ENCODE measurements around the gene HSDL2. TPM values are rescaled to one million over a fixed set of nuclear protein-coding genes. Genes with fewer than 3 reads are reported as not detected.
"Not testable (repeated sequence)": the region's sequence is repeated elsewhere in the genome, so short reads cannot be mapped to it uniquely, and the experiment has no call there.

Gene HSDL2
- total RNA-seq, 1 donor from 2014 or later = 40.7 TPM

GRCh38 chr9:112501287-112501686 is 121.4 kb downstream of the HSDL2 start:
- Histone ChIP-seq H3K9ac (ENCODE audit: low read depth in 1 of 3, low read length in 3 of 3) (no peak overlapping the region), H3K27me3 (ENCODE audit: control insufficient read depth in 3 of 3, insufficient read depth in 3 of 3, low read length in 3 of 3) (no peaks in the 10 kb centered on the region), H3K27ac (ENCODE audit: low read depth, low read length) (no peak overlapping the region), H3K36me3 (ENCODE audit: control insufficient read depth in 3 of 3, insufficient read depth in 3 of 3, low read length in 3 of 3) (no peaks in the 10 kb centered on the region), H3K4me1 (ENCODE audit: control insufficient read depth in 3 of 3, insufficient read depth in 3 of 3, low read length in 3 of 3) (no peaks in the 10 kb centered on the region), H3K9me3 (ENCODE audit: control insufficient read depth in 3 of 3, low read length in 3 of 3) (no peaks in the 10 kb centered on the region), H3K4me3 (ENCODE audit: low read length in 3 of 3) (no peak overlapping the region)

- H3K27me3 ChIP-seq (ENCODE audit: control insufficient read depth in 3 of 3, insufficient read depth in 3 of 3, low read length in 3 of 3) = no peaks in the 10 kb centered on the region
- H3K27ac ChIP-seq (ENCODE audit: low read depth, low read length) = no peak overlapping the region
- no peaks in the 10 kb centered on the region for H3K4me1 ChIP-seq (ENCODE audit: control insufficient read depth in 3 of 3, insufficient read depth in 3 of 3, low read length in 3 of 3)
- no peaks in the 10 kb centered on the region for H3K9me3 ChIP-seq (ENCODE audit: control insufficient read depth in 3 of 3, low read length in 3 of 3)
- H3K36me3 ChIP-seq (ENCODE audit: control insufficient read depth in 3 of 3, insufficient read depth in 3 of 3, low read length in 3 of 3) = no peaks in the 10 kb centered on the region
- H3K4me3 ChIP-seq (ENCODE audit: low read length in 3 of 3) = no peak overlapping the region
- H3K9ac ChIP-seq (ENCODE audit: low read depth in 1 of 3, low read length in 3 of 3) = no peak overlapping the region
Measured at GRCh38 chr9:112502175-112502946, 122.5 kb downstream of the HSDL2 start.

GRCh38 chr9:112503170-112503569 is 123.3 kb downstream of the HSDL2 start:
- no peaks in the 10 kb centered on the region for H3K9me3 ChIP-seq (ENCODE audit: control insufficient read depth in 3 of 3, low read length in 3 of 3)
- H3K4me1 ChIP-seq (ENCODE audit: control insufficient read depth in 3 of 3, insufficient read depth in 3 of 3, low read length in 3 of 3) = no peaks in the 10 kb centered on the region
- H3K27ac ChIP-seq (ENCODE audit: low read depth, low read length) = no peak overlapping the region
- no peak overlapping the region for H3K9ac ChIP-seq (ENCODE audit: low read depth in 1 of 3, low read length in 3 of 3)
- no peak overlapping the region for H3K4me3 ChIP-seq (ENCODE audit: low read length in 3 of 3)
- no peaks in the 10 kb centered on the region for H3K27me3 ChIP-seq (ENCODE audit: control insufficient read depth in 3 of 3, insufficient read depth in 3 of 3, low read length in 3 of 3)
- no peaks in the 10 kb centered on the region for H3K36me3 ChIP-seq (ENCODE audit: control insufficient read depth in 3 of 3, insufficient read depth in 3 of 3, low read length in 3 of 3)

- Histone ChIP-seq H3K4me3 (ENCODE audit: low read length in 3 of 3) (no peak overlapping the region), H3K9ac (ENCODE audit: low read depth in 1 of 3, low read length in 3 of 3) (no peak overlapping the region), H3K36me3 (ENCODE audit: control insufficient read depth in 3 of 3, insufficient read depth in 3 of 3, low read length in 3 of 3) (no peaks in the 10 kb centered on the region), H3K27ac (ENCODE audit: low read depth, low read length) (no peak overlapping the region), H3K4me1 (ENCODE audit: control insufficient read depth in 3 of 3, insufficient read depth in 3 of 3, low read length in 3 of 3) (no peaks in the 10 kb centered on the region), H3K27me3 (ENCODE audit: control insufficient read depth in 3 of 3, insufficient read depth in 3 of 3, low read length in 3 of 3) (no peaks in the 10 kb centered on the region), H3K9me3 (ENCODE audit: control insufficient read depth in 3 of 3, low read length in 3 of 3) (no peaks in the 10 kb centered on the region)
Measured at GRCh38 chr9:112505086-112505485, 125.2 kb downstream of the HSDL2 start.

GRCh38 chr9:112505607-112506006 is 125.7 kb downstream of the HSDL2 start:
- Histone ChIP-seq H3K36me3 (ENCODE audit: control insufficient read depth in 3 of 3, insufficient read depth in 3 of 3, low read length in 3 of 3) (no peaks in the 10 kb centered on the region), H3K9me3 (ENCODE audit: control insufficient read depth in 3 of 3, low read length in 3 of 3) (no peaks in the 10 kb centered on the region), H3K4me3 (ENCODE audit: low read length in 3 of 3) (no peak overlapping the region), H3K27me3 (ENCODE audit: control insufficient read depth in 3 of 3, insufficient read depth in 3 of 3, low read length in 3 of 3) (no peaks in the 10 kb centered on the region), H3K9ac (ENCODE audit: low read depth in 1 of 3, low read length in 3 of 3) (no peak overlapping the region), H3K4me1 (ENCODE audit: control insufficient read depth in 3 of 3, insufficient read depth in 3 of 3, low read length in 3 of 3) (no peaks in the 10 kb centered on the region), H3K27ac (ENCODE audit: low read depth, low read length) (no peak overlapping the region)

GRCh38 chr9:112506571-112506970 is 126.7 kb downstream of the HSDL2 start:
- H3K27me3 ChIP-seq (ENCODE audit: control insufficient read depth in 3 of 3, insufficient read depth in 3 of 3, low read length in 3 of 3) = no peaks in the 10 kb centered on the region
- H3K4me1 ChIP-seq (ENCODE audit: control insufficient read depth in 3 of 3, insufficient read depth in 3 of 3, low read length in 3 of 3) = no peaks in the 10 kb centered on the region
- no peak overlapping the region for H3K9ac ChIP-seq (ENCODE audit: low read depth in 1 of 3, low read length in 3 of 3)
- H3K36me3 ChIP-seq (ENCODE audit: control insufficient read depth in 3 of 3, insufficient read depth in 3 of 3, low read length in 3 of 3) = no peaks in the 10 kb centered on the region
- no peak overlapping the region for H3K27ac ChIP-seq (ENCODE audit: low read depth, low read length)
- H3K4me3 ChIP-seq (ENCODE audit: low read length in 3 of 3) = no peak overlapping the region
- no peaks in the 10 kb centered on the region for H3K9me3 ChIP-seq (ENCODE audit: control insufficient read depth in 3 of 3, low read length in 3 of 3)

GRCh38 chr9:112507001-112507680 is 127.2 kb downstream of the HSDL2 start:
- no peak overlapping the region for H3K9ac ChIP-seq (ENCODE audit: low read depth in 1 of 3, low read length in 3 of 3)
- no peak overlapping the region for H3K4me3 ChIP-seq (ENCODE audit: low read length in 3 of 3)
- no peaks in the 10 kb centered on the region for H3K27me3 ChIP-seq (ENCODE audit: control insufficient read depth in 3 of 3, insufficient read depth in 3 of 3, low read length in 3 of 3)
- H3K27ac ChIP-seq (ENCODE audit: low read depth, low read length) = no peak overlapping the region
- no peaks in the 10 kb centered on the region for H3K36me3 ChIP-seq (ENCODE audit: control insufficient read depth in 3 of 3, insufficient read depth in 3 of 3, low read length in 3 of 3)
- H3K4me1 ChIP-seq (ENCODE audit: control insufficient read depth in 3 of 3, insufficient read depth in 3 of 3, low read length in 3 of 3) = no peaks in the 10 kb centered on the region
- H3K9me3 ChIP-seq (ENCODE audit: control insufficient read depth in 3 of 3, low read length in 3 of 3) = no peaks in the 10 kb centered on the region

- H3K27me3 ChIP-seq (ENCODE audit: control insufficient read depth in 3 of 3, insufficient read depth in 3 of 3, low read length in 3 of 3) = no peaks in the 10 kb centered on the region
- H3K4me3 ChIP-seq (ENCODE audit: low read length in 3 of 3) = no peak overlapping the region
- H3K36me3 ChIP-seq (ENCODE audit: control insufficient read depth in 3 of 3, insufficient read depth in 3 of 3, low read length in 3 of 3) = no peaks in the 10 kb centered on the region
- no peak overlapping the region for H3K9ac ChIP-seq (ENCODE audit: low read depth in 1 of 3, low read length in 3 of 3)
- H3K9me3 ChIP-seq (ENCODE audit: control insufficient read depth in 3 of 3, low read length in 3 of 3) = no peaks in the 10 kb centered on the region
- H3K4me1 ChIP-seq (ENCODE audit: control insufficient read depth in 3 of 3, insufficient read depth in 3 of 3, low read length in 3 of 3) = no peaks in the 10 kb centered on the region
- H3K27ac ChIP-seq (ENCODE audit: low read depth, low read length) = no peak overlapping the region
Measured at GRCh38 chr9:112508377-112508776, 128.5 kb downstream of the HSDL2 start.

GRCh38 chr9:112512377-112512776 is 132.5 kb downstream of the HSDL2 start:
- H3K27me3 ChIP-seq (ENCODE audit: control insufficient read depth in 3 of 3, insufficient read depth in 3 of 3, low read length in 3 of 3); H3K9me3 ChIP-seq (ENCODE audit: control insufficient read depth in 3 of 3, low read length in 3 of 3); H3K36me3 ChIP-seq (ENCODE audit: control insufficient read depth in 3 of 3, insufficient read depth in 3 of 3, low read length in 3 of 3); H3K4me3 ChIP-seq (ENCODE audit: low read length in 3 of 3); H3K9ac ChIP-seq (ENCODE audit: low read depth in 1 of 3, low read length in 3 of 3); H3K4me1 ChIP-seq (ENCODE audit: control insufficient read depth in 3 of 3, insufficient read depth in 3 of 3, low read length in 3 of 3); H3K27ac ChIP-seq (ENCODE audit: low read depth, low read length): not testable (repeated sequence)

GRCh38 chr9:112516769-112517168 is 136.9 kb downstream of the HSDL2 start:
- H3K9ac ChIP-seq (ENCODE audit: low read depth in 1 of 3, low read length in 3 of 3) = no peak overlapping the region
- no peaks in the 10 kb centered on the region for H3K4me1 ChIP-seq (ENCODE audit: control insufficient read depth in 3 of 3, insufficient read depth in 3 of 3, low read length in 3 of 3)
- H3K4me3 ChIP-seq (ENCODE audit: low read length in 3 of 3) = no peak overlapping the region
- no peaks in the 10 kb centered on the region for H3K36me3 ChIP-seq (ENCODE audit: control insufficient read depth in 3 of 3, insufficient read depth in 3 of 3, low read length in 3 of 3)
- H3K27me3 ChIP-seq (ENCODE audit: control insufficient read depth in 3 of 3, insufficient read depth in 3 of 3, low read length in 3 of 3) = no peaks in the 10 kb centered on the region
- no peaks in the 10 kb centered on the region for H3K9me3 ChIP-seq (ENCODE audit: control insufficient read depth in 3 of 3, low read length in 3 of 3)
- no peak overlapping the region for H3K27ac ChIP-seq (ENCODE audit: low read depth, low read length)

Measured in skeletal muscle tissue (tissue), 4 donors.